GM19025 (cell line): ENCODE measurements around the gene TEX51.

Source experiments
- ATAC-seq: cut with Tn5 transposase; IDR thresholded peaks from one replicate; pipeline ENCODE4 v1.9.1; 2021; ENCODE audit warnings: mild to moderate bottlenecking, low read depth, moderate library complexity; ENCODE audit not compliant: unreplicated experiment

TEX51 gene

GRCh38 chr2:126911111-126911796 is 12.6 kb downstream of the TEX51 start:
- no peak for ATAC-seq

- no peak for ATAC-seq
Observed at GRCh38 chr2:126912201-126912600, 13.5 kb downstream of the TEX51 start.

GRCh38 chr2:126913329-126913728 is 14.6 kb downstream of the TEX51 start:
- no peak for ATAC-seq

GRCh38 chr2:126913881-126914615 is 15.4 kb downstream of the TEX51 start:
- ATAC-seq = no peak

- no peak for ATAC-seq
Observed at GRCh38 chr2:126914811-126915500, 16.3 kb downstream of the TEX51 start.

- no peak for ATAC-seq
Observed at GRCh38 chr2:126915903-126916302, 17.2 kb downstream of the TEX51 start.

GRCh38 chr2:126916744-126917143 is 18.1 kb downstream of the TEX51 start:
- ATAC-seq = no peak

GRCh38 chr2:126921066-126921465 is 22.4 kb downstream of the TEX51 start:
- ATAC-seq = no peak

- no peak for ATAC-seq
Observed at GRCh38 chr2:126930970-126931590, 32.4 kb downstream of the TEX51 start.

GRCh38 chr2:126932529-126932928 is 33.8 kb downstream of the TEX51 start:
- ATAC-seq = no peak

GRCh38 chr2:126932966-126933710 is 34.4 kb downstream of the TEX51 start:
- no peak for ATAC-seq

- no peak for ATAC-seq
Observed at GRCh38 chr2:126933711-126934091, 35.0 kb downstream of the TEX51 start.

- ATAC-seq = no peak
Observed at GRCh38 chr2:126934809-126935208, 36.1 kb downstream of the TEX51 start.

GRCh38 chr2:126935774-126936173 is 37.1 kb downstream of the TEX51 start:
- ATAC-seq = no peak

GRCh38 chr2:126936219-126936723 is 37.6 kb downstream of the TEX51 start:
- ATAC-seq = no peak

GRCh38 chr2:126940331-126940730 is 41.6 kb downstream of the TEX51 start:
- ATAC-seq = no peak

- no peak for ATAC-seq
Observed at GRCh38 chr2:126942427-126943203, 43.9 kb downstream of the TEX51 start.

GRCh38 chr2:126943612-126944348 is 45.1 kb downstream of the TEX51 start:
- ATAC-seq = no peak

GRCh38 chr2:126945118-126945517 is 46.4 kb downstream of the TEX51 start:
- ATAC-seq = no peak
